Suprapubic skin (tissue), 4 donors: ENCODE data around the gene KCMF1. TPM values are rescaled to one million over a fixed set of nuclear protein-coding genes. Genes with fewer than 3 reads are reported as not detected.

Experiments
- DNase-seq, 2 donors: peaks; one replicate each; pipeline ENCODE4 v3.0.0-alpha.2; 2019; ENCODE audit warnings: low spot score in 2 of 2
- H3K27ac ChIP-seq: fragments of 200-600 bp; sonication (generic); one replicate; pipeline ENCODE4 v1.5.1; 2019
- H3K27me3 ChIP-seq: fragments of 200-600 bp; sonication (generic); one replicate; pipeline ENCODE4 v1.5.1; 2019
- H3K36me3 ChIP-seq: fragments of 200-600 bp; sonication (generic); one replicate; pipeline ENCODE4 v1.5.1; 2019
- H3K4me1 ChIP-seq: fragments of 200-600 bp; sonication (generic); one replicate; pipeline ENCODE4 v1.5.1; 2019
- H3K4me3 ChIP-seq: fragments of 200-600 bp; sonication (generic); one replicate; pipeline ENCODE4 v1.5.1; 2019; ENCODE audit warnings: mild to moderate bottlenecking
- H3K9me3 ChIP-seq: fragments of 200-600 bp; sonication (generic); one replicate; pipeline ENCODE4 v1.5.1; 2019
- EP300 ChIP-seq: sonication (generic); formaldehyde crosslinking; IDR thresholded peaks from one replicate; pipeline ENCODE4 v1.6.1; 2017; ENCODE audit warnings: antibody characterized with exemption
- POLR2A ChIP-seq, 2 donors: fragments of 450-650 bp; IDR thresholded peaks; one replicate each; pipeline ENCODE4 v1.6.1; 2017; ENCODE audit warnings: antibody characterized with exemption in 2 of 2, mild to moderate bottlenecking in 2 of 2, moderate library complexity in 2 of 2
- POLR2AphosphoS5 ChIP-seq, 3 donors: sonication (generic); formaldehyde crosslinking; IDR thresholded peaks; one replicate each; pipeline ENCODE4 v1.6.1; 2017; ENCODE audit warnings: antibody characterized with exemption in 3 of 3
- WGBS: methylation state at CpG from one replicate; pipeline ENCODE4 v1.1.5; 2018; 5-methylcytosine and 5-hydroxymethylcytosine counted together
- total RNA-seq, 4 donors: library from RNA; depleted of rRNA; stranded (reverse); fragments of >200 nt; gene quantifications; one replicate each; pipeline ENCODE4 v1.1.0, GENCODE V29; 2016
- TF ChIP-seq, protein P1 (sequence below), 2 donors: fragments of 200-600 bp in 1 of 2; fragments of 450-650 bp in 1 of 2; sonication (generic) in 1 of 2; IDR thresholded peaks; one replicate each; pipeline ENCODE4 v1.5.1; 2016 to 2019; ENCODE audit warnings: antibody characterized with exemption in 2 of 2, mild to moderate bottlenecking in 1 of 2, moderate library complexity in 1 of 2

The KCMF1 gene
- total RNA-seq, 4 donors from 2014 or later, result 23.5 to 42.6 (median 29.3) TPM

DNA sequence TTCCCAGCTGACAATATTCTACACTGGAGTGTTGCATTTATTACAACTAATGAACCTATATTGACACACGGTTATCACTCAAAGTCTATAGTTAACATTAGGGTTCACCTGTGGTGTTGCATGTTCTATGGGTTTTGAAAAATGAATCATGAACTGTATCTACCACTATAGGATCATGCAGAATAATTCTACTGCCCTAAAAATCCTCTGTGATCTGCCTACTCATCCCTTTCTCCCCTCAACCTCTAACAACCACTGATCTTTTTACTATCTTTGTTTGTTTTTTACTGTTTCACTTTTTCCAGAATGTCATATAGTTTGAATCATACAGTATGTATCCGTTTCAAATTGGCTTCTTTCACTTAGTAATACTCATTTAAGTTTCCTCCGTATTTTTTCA is 114.6 kb downstream of the KCMF1 start:
- Histone ChIP-seq H3K4me1 (no peaks in the 10 kb centered on the region), H3K27me3 (peaks cover 10% of the 10 kb centered on the region), H3K9me3 (no peaks in the 10 kb centered on the region), H3K4me3 (no peak overlapping the region), H3K27ac (no peak overlapping the region), H3K36me3 (no peaks in the 10 kb centered on the region)
- DNase-seq, result no peak
- TF ChIP-seq, protein P1, sequence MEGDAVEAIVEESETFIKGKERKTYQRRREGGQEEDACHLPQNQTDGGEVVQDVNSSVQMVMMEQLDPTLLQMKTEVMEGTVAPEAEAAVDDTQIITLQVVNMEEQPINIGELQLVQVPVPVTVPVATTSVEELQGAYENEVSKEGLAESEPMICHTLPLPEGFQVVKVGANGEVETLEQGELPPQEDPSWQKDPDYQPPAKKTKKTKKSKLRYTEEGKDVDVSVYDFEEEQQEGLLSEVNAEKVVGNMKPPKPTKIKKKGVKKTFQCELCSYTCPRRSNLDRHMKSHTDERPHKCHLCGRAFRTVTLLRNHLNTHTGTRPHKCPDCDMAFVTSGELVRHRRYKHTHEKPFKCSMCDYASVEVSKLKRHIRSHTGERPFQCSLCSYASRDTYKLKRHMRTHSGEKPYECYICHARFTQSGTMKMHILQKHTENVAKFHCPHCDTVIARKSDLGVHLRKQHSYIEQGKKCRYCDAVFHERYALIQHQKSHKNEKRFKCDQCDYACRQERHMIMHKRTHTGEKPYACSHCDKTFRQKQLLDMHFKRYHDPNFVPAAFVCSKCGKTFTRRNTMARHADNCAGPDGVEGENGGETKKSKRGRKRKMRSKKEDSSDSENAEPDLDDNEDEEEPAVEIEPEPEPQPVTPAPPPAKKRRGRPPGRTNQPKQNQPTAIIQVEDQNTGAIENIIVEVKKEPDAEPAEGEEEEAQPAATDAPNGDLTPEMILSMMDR (IDR thresholded peaks at IDR 0.05), result no peak
- TF ChIP-seq EP300 (no peak), POLR2A (IDR thresholded peaks at IDR 0.05) (no peak), POLR2AphosphoS5 (IDR thresholded peaks at IDR 0.05) (no peak)
- 78% methylated on average over 3 of the region's 3 CpGs for WGBS

DNA sequence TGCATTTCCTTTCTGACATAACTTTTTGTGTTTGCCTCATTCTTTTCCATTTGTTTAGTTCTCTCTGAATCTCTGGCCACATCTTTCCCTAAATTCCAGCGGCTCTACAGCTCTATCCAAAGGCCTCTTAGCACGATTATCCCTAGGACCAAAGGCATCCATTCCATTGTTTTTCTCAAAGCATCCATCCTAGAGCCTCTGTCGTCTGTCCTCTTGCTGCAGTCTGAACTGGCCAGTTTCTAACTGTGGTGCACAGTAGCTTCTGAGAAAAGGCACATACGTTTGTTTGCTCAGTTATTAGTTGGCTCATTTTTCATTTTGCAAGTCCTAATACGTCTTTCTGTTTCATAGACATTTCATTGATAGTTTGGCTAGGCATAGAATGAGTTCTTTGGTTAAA is 116.6 kb downstream of the KCMF1 start:
- H3K4me3 ChIP-seq, result no peak overlapping the region
- peaks cover 10% of the 10 kb centered on the region for H3K27me3 ChIP-seq
- DNase-seq, result no peak
- 72% methylated on average over 5 of the region's 5 CpGs for WGBS
- TF ChIP-seq EP300 (no peak), POLR2AphosphoS5 (IDR thresholded peaks at IDR 0.05) (no peak), POLR2A (IDR thresholded peaks at IDR 0.05) (no peak)
- TF ChIP-seq, protein P1 (IDR thresholded peaks at IDR 0.05), result no peak
- H3K9me3 ChIP-seq, result no peaks in the 10 kb centered on the region
- no peaks in the 10 kb centered on the region for H3K4me1 ChIP-seq
- no peak overlapping the region for H3K27ac ChIP-seq
- no peaks in the 10 kb centered on the region for H3K36me3 ChIP-seq

DNA sequence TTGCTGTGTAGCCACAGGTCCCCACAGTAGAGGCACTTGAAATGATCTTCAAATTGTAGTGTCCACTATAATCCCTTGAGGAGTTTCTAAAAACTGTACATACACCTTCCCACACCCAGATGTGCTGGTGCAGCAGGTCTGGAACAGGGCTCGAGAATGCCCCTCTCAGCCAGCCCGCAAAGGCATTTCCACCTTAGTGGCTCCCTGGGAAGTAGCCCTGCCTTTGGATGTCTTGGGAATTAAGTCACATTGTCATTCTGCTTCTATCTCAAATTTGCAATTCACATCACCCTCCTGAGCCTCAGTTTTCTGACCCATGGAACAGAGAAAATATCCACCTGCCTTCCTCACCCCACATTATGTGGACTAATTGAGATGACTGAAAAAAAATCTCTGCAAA is 118.0 kb downstream of the KCMF1 start:
- TF ChIP-seq, protein P1 (IDR thresholded peaks at IDR 0.05), result no peak
- TF ChIP-seq POLR2A (IDR thresholded peaks at IDR 0.05), result no peak
- TF ChIP-seq EP300, result no peak
- no peak for TF ChIP-seq POLR2AphosphoS5 (IDR thresholded peaks at IDR 0.05)
- H3K9me3 ChIP-seq, result no peaks in the 10 kb centered on the region
- 100% methylated on average over 2 of the region's 2 CpGs for WGBS

DNA sequence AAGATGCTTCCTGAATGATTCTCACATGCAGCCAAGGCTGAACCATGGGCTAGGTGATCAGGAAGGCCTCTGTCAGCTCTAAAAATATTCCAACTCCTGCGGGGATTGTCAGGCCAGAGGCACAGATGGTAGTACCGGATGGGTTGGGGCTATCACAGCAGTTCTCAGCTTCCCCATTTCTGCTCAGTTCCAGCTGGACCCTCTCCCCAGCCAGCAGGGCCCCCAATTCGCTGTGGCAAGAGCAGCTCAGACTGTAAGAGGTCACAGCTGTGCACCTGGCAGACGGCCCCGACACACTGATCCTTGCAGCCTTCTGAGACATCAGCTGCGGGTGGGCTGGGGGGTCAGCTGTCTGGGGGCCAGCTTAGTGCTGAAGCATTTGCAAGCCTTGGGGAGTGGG is 118.6 kb downstream of the KCMF1 start:
- DNase-seq, result no peak

More for the DNA sequence above, 118.0 kb downstream of the KCMF1 start:
- Histone ChIP-seq H3K27ac (no peak overlapping the region), H3K4me3 (no peak overlapping the region), H3K36me3 (no peaks in the 10 kb centered on the region), H3K4me1 (no peaks in the 10 kb centered on the region), H3K27me3 (peaks cover 10% of the 10 kb centered on the region)
- DNase-seq, result no peak

DNA sequence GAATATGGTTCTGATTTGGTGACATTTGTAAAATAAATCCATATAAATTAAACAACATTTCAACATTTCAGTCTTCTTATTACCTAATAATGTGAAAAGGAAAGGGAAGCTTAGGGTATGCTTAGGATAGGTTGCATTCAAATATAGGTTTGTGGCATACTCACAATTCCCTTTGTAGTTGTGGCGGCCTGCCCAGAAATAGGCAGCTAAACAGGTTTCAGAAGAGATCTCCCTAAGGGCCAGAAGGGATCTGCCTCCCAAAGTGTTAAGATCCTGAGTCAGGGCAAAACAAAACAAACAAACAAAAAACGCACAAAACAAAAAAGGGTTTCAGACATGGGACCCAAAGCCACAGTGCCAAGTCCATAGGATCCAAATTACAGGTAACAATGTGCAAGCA is 120.9 kb downstream of the KCMF1 start:
- no peaks in the 10 kb centered on the region for H3K9me3 ChIP-seq
- no peak for DNase-seq
- H3K27me3 ChIP-seq, result peaks cover 10% of the 10 kb centered on the region
- 50% methylated on average over 2 of the region's 2 CpGs for WGBS
- no peak overlapping the region for H3K4me3 ChIP-seq
- TF ChIP-seq, protein P1 (IDR thresholded peaks at IDR 0.05), result no peak
- H3K27ac ChIP-seq, result no peak overlapping the region
- H3K36me3 ChIP-seq, result no peaks in the 10 kb centered on the region
- H3K4me1 ChIP-seq, result no peaks in the 10 kb centered on the region

More for the DNA sequence above, 118.6 kb downstream of the KCMF1 start:
- Histone ChIP-seq H3K9me3 (no peaks in the 10 kb centered on the region), H3K27me3 (peaks cover 10% of the 10 kb centered on the region), H3K27ac (no peak overlapping the region), H3K4me3 (no peak overlapping the region), H3K4me1 (no peaks in the 10 kb centered on the region), H3K36me3 (no peaks in the 10 kb centered on the region)
- 41% methylated on average over 3 of the region's 6 CpGs for WGBS
- TF ChIP-seq POLR2A (IDR thresholded peaks at IDR 0.05), result no peak
- no peak for TF ChIP-seq EP300
- no peak for TF ChIP-seq POLR2AphosphoS5 (IDR thresholded peaks at IDR 0.05)
- TF ChIP-seq, protein P1 (IDR thresholded peaks at IDR 0.05), result no peak
